HG03280 (cell line): ENCODE measurements around the gene MRPL55.

Experiments used
- ATAC-seq: cut with Tn5 transposase; IDR thresholded peaks from one replicate; pipeline ENCODE4 v1.9.1; 2021; ENCODE audit warnings: mild to moderate bottlenecking, moderate library complexity; ENCODE audit not compliant: unreplicated experiment

MRPL55 gene

DNA sequence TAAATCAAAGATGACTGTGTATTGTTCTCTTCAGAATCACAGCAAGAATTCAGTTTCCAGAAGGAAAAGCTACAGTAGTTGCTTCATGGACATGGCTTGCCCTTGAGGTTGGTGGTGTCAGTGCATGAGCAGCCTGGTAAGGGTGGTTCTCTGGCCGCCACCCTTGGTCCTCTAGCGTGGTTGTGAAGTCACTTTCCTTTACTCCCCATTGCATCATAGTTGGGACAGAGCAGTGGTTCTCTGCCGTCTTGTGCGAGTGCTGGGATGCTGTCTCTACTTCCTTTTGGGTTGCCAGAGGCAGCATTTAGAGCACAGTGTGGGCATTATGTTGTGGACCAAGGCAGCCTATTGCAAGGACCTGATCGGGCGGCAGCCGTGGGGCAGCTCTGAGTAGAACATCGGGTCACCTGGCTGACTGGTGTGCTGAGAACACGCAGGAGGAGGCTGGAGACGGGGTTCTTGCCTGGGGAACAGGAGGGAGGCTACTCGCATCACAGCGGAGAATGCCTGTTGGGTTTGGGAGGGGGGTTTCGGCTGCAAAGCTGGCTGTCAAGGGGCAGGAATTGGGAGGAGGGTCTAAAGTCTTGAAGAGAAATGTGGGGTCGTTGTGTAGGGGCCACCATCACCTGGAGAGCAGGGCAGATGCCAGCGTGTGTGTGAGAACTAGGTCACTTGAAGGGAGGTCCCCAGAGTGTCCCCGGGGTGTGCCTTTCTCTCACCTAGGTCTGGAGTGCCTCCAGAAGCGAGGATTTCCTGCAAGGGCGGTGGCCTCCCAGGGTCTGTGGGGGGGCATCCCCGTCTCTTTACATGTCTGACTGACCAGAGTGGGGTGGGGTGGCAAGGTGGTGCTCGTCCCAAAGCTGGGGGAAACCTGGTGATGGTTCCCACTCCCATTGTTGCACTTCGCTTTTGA, 20.3 kb downstream of the MRPL55 start:
- ATAC-seq, result no peak

DNA sequence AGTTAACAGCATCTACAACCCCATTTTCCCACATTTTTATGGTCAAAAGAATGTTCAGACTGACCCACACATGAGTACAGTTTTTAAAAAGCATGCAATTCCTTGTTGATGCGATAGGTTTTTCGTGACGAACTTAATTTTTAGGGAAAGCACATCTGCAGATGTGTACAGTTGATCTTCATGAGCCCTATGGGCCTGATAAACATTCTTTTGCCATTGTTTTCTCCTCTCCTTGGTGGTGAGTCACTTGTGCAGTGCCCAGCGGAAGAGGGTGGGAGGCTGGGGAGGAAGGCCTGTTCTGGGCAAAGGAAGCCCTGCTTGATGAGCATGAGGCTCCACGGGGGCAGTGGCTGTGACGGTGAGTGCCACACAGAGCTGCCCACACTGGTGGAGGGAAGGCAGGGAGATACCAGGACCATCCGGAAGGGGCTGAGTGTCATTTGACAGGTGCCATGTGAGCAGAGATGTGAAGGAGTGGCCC, 21.3 kb downstream of the MRPL55 start:
- no peak for ATAC-seq

DNA sequence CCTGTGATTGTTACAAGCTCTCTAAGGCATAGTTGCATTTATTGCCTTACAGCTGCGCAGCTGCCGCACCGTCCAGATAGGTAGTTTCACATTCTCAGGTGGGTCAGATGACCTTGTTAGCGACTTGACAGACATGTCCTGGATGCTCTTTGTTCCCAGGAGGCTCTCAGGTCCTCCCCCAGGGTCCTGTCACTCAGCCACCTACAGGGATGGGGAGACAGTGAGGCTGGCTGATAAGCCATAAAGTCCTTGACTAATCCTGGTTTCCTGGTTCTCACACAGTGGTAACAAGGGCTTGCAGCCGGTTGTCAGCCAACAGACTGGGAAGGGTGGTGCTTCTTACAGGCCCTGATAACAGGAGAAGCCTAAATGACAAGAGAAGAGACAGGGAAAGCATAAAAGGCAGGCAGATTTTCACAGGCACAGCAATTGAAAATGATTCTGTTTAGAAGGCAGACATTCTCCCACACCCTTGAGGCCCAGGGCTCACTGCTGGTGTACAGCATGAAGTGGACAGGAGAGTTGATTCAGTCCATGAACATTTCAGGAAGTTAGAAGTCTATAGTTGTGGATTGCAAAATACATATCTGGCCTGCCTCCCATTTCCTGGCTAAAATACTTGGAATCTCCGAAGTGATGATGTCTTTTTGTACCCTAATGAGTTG, 23.7 kb downstream of the MRPL55 start:
- no peak for ATAC-seq

DNA sequence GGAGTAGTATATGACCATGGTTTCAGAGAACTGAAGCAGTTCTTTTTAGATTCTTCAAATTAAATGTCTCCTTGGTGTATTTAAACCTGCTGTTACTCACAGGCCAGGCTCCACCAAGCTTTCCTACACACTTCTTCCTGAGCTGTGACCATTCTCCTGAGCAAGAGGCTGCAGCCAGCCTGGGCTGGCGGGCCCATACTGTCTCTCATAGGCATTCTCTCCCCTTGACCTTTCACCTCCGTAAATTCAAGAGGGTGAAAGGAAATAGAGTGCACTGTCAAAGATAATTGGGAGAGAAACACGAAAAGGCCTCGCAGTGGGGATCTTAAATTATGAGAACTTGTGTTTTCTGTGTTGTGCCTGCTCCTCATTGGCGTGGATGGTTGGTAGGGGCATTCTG, 24.3 kb downstream of the MRPL55 start:
- no peak for ATAC-seq

DNA sequence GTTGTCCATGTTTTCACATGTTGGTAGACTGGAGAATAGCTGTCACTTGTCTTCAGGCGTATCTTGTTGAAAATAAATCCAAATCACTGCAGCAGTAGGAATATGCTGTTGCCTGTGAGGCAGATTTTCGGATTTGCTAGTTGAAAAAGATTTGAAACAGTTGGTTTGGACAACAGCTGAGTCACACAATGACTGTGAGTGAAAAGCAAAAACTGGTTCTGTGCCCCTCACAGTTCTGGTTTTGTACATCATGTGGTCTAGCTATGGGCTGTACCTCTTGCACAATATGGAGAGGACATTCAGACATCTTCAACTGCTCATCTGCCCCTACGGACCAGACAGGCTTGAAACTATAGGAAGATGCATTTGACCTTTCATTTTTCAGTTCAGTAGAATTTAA, 24.8 kb downstream of the MRPL55 start:
- ATAC-seq, result no peak

DNA sequence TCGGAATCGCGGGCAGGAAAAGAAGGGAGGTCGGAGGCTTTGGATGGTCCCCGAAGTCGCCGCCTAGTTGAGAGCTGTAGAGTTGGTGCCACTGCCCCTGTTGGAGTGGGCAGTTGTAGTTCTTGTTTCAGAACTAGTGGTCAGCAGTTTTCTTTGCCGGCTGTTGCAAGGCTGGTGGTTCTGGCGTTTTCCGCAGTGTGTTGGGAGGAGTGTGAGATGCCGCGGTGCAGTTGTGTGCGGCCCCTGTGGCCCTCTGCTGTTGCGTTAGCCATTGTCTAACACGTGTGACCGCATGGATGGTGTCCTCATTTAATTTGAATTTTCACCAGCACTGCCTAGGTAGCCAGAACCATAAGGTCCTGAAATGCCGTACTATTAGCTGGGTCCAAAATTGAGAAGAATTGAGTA, 25.2 kb downstream of the MRPL55 start:
- ATAC-seq, result no peak

DNA sequence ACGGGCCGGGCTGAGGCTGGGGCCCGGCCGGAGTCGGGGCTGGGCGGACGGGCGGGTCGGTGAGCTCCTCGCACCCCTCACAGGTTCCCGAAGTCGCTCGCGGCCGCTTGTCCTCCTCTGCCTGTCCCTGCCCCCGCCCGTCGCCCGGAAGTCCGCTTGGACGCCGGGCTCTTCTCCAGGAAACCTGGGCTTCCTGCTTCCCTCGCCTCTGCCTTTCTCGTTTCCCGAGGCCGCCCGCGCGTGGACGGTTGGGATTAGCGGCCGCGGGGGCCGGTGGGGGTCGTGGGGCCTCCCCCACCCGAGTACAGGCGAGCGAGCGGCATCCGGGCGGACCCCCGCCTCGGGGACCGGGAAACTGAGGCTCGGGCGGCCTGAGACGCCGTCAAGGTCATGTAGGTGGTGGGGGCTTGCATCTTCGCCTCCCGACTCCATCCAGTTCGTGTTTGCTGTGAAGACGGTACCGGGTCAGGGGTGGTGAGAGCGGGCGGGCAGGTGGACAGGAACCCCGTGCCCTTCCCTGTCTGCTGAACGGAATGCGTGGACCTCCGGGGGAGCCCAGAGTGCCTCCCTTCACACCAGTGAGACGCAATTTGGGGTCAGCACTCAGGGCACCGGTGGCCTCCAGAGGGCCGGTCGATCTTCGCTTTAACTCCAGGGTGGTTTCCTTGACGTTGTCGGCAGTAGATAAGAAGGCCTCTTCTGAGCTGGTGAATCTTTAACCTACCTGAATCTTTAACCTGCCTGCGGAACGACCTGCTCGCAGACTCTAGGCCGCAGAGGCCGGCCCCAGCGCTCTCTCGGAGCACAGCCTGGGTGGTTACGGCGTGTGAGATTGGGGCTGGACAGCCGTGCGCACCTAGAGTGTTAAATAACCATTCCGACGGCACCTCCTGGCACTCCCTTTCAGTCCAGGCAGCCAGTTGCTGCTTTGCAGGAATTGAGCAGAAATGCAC, 25.9 kb downstream of the MRPL55 start:
- peak; percentile 29 for ATAC-seq

DNA sequence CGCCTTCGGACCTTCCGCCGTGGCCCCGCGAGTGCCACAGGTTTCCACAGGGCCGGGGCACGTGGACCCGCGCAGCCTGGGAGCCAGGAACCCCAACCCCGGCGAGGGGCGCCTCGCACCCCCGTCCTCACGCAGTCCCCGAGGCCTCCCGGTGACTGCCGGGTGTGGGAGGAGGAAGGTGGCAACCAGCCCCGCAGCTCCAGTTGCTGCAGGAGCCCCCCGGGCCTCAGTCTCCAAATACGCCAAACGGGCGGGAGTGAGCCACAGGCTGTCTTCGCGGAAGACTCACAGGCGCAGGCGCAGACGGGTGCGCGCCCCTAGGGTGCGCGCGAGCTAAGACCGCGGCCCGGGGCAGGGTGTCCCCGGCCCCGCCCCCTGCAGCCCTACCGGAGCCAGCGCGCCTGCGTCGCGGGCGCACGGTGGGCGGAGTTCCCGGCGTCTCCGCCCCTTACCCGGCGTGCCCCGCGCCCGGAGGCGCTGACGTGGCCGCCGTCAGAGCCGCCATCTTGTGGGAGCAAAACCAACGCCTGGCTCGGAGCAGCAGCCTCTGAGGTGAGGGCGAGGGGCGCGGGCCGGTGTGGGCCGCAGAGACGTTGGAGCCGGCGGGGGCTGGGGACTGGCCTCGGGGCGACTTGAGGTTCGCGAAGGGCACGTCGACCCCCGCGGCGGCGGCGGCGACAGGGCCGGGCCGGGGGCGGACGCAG, 26.7 kb downstream of the MRPL55 start, which contains the start of gene ARF1:
Gene ARF1 (plus strand): TSS at position 495 of the 704 bp plus-strand sequence. CDS start 14,407 bp downstream, outside the sequence.
- ATAC-seq, result peak; percentile 82

DNA sequence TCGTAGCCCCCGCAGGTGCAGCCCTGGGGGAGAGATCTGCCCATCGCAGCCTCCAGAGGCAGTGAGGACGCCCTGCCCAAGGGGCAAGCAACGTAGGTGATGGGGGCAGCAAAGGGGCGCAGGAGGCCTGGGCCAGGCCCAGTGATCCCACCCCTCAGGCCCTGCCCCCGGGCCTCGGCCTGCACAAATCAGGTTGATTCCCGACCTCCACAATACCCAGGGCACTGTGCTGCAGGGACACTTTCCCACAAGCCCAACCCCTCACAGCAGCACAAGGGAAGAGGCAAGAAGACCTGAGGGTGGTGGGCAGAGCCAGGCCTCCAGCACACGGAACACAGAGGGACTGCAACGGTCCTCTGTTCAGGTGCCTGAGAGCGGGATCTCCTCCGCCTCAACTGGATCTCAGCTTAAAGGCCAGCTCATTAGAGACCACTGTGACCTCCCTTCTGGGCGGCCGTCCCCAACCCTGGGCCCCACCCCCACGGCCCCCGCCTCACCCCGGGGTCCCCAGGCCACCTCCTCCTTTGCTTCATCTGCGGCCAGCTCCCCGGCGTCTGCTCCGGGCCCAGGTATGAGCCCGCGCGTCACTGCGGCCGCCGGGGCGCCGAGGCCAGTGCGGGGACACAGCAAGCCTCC, 27.4 kb downstream of the MRPL55 start:
- ATAC-seq, result peak; percentile 4

DNA sequence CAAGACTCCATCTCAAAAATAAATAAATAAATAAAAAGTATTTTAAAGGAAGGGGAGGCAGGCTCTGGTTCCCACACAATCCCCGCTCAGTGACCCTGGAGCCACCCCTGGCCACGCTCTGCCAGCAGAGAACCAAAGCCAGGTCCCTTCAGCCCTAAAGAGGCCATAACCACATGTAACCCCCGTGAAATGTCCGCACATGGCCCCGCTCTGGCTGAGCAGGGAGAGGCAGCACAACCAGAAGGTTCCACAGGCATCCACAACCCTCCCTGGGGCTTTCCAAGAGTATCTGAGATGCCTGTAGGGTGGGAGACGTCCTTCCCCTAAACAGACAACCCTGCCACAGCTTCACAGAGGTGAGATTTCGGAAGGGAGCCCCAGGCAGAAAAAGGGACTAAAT, 28.0 kb downstream of the MRPL55 start:
- no peak for ATAC-seq

DNA sequence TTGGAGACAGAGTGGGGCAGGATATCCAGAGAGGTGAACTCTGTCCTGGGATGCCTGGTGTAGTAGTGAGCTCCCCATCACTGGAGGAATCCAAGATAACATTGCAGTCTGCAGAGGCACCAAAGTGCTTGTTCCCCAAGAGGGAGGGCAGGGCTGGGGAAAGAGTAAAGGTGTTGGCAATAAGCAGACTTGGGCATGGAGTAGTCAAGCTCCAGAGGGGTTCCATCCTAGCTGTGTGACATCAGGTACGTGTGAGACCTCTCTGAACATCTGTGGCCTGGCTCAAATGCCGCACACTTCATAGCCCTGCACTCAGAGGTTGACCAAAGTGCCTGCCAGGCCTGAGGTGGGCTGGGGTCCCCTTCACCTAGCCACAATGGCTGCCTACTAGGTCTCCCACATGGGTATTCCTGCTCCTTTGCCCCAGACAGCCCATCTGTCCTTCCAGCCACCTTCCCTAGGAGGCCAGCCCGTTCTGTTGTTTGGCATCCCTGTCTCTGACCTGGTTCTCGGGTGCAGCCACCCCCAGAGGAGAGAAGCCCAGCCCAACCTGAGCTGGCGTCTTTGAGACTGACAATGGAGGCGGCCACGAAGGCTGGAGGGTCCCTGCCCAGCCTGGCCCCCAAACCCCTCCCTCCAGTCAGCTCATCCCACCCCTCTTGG, 29.4 kb downstream of the MRPL55 start:
- ATAC-seq, result no peak

DNA sequence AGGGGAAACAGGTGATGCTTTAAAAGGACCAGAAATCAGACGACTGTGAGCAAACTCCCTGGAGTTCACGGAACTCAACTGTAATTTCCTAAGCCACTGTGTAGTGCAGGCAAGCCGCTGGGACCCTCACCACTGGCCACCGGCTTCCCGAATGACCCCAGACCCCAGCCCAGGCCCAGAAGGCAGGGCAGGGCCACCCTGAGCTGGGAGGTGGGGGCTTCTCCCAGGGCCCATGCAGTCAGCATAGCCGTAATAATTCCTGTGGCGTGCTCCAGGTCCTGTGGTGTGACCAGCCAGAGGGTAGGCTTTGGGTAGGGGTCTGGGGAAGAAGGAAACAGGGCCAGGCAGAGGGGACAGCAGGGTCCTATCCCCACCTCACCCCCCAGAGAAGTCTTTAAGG, 30.1 kb downstream of the MRPL55 start:
- no peak for ATAC-seq

DNA sequence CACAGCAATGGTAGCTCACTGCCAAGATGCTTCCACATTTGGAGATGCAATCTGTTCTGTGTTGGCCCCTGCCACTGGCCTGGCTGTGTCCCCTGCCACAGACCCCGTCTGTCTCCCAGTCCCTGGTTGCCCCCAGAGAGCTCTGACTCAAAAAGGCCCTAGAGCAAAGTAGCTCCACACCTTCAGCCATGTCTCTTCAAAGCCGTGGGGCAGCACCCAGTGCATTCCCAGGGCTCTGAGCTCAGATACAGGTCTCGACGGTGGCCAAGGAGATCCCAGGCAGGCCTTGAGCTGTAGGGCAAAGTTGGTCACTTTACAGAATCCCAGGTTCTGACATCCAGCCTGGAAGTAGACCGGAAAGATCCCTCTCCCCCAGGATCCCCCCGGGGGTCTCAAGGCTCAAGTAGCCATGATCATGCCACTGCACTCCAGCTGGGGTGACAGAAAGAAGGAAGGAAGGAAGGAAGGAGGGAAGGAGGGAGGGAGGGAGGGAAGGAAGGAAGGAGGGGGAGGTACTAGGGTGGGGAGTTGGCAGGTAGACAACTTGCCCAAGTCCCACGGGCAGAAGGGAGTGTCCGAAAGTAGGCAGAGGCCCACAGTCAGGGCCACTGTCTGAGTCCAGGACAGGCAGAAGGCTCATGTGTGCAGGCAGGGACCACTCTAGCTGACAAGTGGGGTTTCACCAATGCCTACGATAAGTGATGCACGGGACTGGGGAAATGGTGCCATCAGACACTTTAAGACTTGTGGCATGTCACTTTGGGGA, 31.4 kb downstream of the MRPL55 start:
- ATAC-seq, result no peak

DNA sequence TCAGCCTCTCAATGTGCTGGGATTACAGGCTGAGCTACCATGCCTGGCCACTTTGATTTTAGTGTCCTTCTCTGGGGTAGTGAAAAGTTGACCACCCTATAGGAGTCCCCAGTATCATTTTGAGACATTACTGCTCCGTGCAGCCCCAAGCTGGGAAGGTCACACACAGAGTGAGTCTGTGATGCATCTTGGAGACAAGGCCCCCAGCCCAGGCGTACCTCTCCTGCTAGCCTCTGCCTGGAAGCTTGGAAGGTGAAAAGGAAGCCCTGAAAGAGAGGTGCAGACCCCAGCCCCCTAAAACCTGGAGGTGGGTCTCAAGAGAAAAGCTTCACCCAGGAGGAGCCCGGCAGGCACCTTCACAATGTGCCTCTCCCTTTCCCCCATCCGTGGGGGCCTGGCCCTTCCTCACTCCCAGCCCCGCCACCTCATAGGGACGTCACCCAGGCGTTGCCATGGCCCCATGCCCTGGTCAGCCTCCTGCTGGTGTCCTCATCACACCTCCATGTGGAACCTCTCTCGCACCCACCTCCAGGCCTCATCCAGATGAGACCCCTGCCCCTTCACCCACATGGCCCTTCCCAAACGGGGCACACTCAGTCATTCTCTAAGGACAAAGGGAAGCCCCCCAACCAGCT, 32.2 kb downstream of the MRPL55 start:
- ATAC-seq, result no peak

DNA sequence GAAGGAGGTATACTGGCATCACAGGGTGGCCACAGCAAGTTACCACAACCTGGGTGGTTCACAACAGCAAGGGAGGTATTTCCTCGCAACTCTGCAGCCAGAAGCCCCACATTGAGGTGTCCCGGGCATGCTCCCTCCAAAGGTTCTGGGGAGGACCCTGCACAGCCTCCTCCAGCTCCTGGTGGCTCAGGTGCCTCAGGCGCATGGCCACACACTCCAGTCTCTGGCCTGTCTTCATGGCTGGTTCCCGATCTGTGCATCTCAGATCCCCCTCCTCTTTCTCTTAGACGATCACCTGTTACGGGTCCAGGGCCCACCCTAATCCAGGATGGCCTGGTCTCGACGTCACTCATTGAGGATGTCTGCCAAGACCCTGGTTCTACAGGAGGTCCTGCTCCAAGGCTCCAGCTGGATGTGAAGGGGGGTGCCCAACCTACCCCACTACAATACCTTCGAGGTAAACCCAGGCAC, 33.3 kb downstream of the MRPL55 start:
- ATAC-seq, result no peak

DNA sequence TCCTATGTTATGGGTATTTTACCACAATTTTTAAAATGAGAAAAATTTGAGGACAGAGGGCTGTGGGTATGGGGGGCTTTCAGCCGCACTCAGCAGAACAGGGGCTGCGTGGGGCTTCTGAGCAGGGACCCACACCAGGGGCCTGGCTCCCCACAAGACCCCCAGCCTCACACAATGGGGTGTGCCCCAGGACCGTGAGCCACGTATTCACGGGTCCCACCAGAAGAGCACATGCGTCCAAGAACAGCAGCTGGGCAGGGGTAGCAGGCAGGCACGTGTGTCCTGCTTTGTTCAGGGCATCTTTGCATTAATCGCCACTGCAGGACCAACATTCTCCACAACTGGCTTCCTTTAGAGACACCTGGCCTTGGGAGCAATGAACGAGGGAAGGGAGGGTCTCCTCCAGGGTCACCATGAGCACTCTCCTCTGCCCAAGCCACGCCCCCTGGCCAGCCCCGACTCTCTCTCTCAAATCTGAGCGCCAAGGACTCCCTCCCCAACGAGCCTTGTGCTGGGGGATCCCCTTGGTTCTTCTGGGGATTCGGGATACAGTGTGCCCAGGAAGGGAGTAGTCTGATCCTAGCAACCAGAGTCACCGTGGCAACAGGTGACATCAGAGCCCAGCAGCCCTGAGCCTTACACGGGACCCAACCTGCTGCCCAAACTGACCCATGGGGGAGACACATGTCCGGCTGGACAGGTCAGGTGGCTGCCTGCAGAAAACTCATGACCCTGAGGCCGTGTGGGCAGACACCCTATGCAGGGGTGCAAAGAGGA, 34.0 kb downstream of the MRPL55 start:
- ATAC-seq, result no peak

DNA sequence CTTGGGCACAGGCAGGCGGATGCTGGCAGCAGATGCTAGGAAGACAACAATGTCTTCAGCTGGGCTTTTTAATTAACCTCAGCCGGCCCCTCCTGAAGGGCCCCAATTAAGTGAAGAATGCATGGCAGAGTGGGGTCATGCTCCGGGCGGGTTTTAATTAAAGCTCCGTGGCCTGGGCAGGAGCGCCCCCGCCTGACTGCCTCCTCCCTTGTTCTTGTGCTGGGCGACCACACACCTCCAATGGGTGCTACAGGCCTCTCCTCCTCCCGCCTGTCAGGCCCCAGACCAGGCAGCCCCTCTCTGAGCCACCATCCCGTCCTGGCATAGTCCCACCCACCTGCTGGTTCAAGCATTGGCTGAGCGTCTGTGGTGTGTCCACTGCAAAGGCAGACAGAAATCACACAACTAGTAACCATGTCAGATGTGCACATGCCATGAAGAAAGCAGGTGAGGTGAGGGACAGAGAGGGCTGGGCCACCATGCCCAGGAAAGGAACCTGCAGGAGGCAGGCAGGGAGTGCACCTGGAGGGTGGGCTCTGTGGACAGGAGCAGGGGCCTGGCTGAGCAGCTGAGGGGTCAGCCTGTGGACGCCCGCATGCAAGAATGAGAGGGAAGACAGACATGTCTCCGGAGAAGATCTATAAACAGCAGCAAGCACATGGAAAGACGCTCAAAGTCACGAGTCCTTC, 35.1 kb downstream of the MRPL55 start:
- ATAC-seq, result no peak
